Activated CD8-positive, alpha-beta memory T cell treated with anti-CD3 and anti-CD28 coated beads for 24 hours (primary cell): ENCODE results near the gene CARS2.
A peak's percentile ranks its signal among the peaks of the same experiment; 100 is the strongest.
"Not testable (repeated sequence)": the region's sequence is repeated elsewhere in the genome, so short reads cannot be mapped to it uniquely, and the experiment has no call there.

Experiments
- DNase-seq: peaks from one replicate; pipeline ENCODE4 v3.0.0-alpha.2; 2020

The CARS2 gene

GRCh38 chr13:110705356-110705825 lies 525 bp downstream of the CARS2 start:
- no peak for DNase-seq

- peak; percentile 47 for DNase-seq
These were observed 3.1 kb downstream of the CARS2 start for GRCh38 chr13:110702591-110703526.

- DNase-seq: no peak
These were observed 3.8 kb downstream of the CARS2 start for GRCh38 chr13:110702089-110702488.

GRCh38 chr13:110701061-110701460 lies 4.9 kb downstream of the CARS2 start:
- not testable (repeated sequence) for DNase-seq

- no peak for DNase-seq
These were observed 5.3 kb downstream of the CARS2 start for GRCh38 chr13:110700641-110701040.

GRCh38 chr13:110700186-110700585 lies 5.7 kb downstream of the CARS2 start:
- no peak for DNase-seq

GRCh38 chr13:110699148-110700145 lies 6.5 kb downstream of the CARS2 start:
- peak; percentile 47 for DNase-seq

GRCh38 chr13:110698689-110699088 lies 7.2 kb downstream of the CARS2 start:
- DNase-seq: no peak

- DNase-seq: no peak
These were observed 8.1 kb downstream of the CARS2 start for GRCh38 chr13:110697842-110698241.

- peak; percentile 43 for DNase-seq
These were observed 9.1 kb downstream of the CARS2 start for GRCh38 chr13:110696776-110697175.

- DNase-seq: not testable (repeated sequence)
These were observed 10.1 kb downstream of the CARS2 start for GRCh38 chr13:110695774-110696173.

- peak; percentile 53 for DNase-seq
These were observed 15.4 kb downstream of the CARS2 start for GRCh38 chr13:110690516-110690915.

- peak; percentile 42 for DNase-seq
These were observed 16.2 kb downstream of the CARS2 start for GRCh38 chr13:110689711-110690110.

GRCh38 chr13:110689041-110689440 lies 16.9 kb downstream of the CARS2 start:
- DNase-seq: peak; percentile 41

- DNase-seq: peak; percentile 28
These were observed 18.2 kb downstream of the CARS2 start for GRCh38 chr13:110687736-110688135.

- DNase-seq: no peak
These were observed 20.5 kb downstream of the CARS2 start for GRCh38 chr13:110685305-110686020.

- no peak for DNase-seq
These were observed 21.4 kb downstream of the CARS2 start for GRCh38 chr13:110684388-110685056.

GRCh38 chr13:110683921-110684320 lies 22.0 kb downstream of the CARS2 start:
- DNase-seq: no peak

- DNase-seq: no peak
These were observed 22.6 kb downstream of the CARS2 start for GRCh38 chr13:110683203-110683883.

- DNase-seq: no peak
These were observed 23.2 kb downstream of the CARS2 start for GRCh38 chr13:110682746-110683145.

- no peak for DNase-seq
These were observed 23.9 kb downstream of the CARS2 start for GRCh38 chr13:110681868-110682550.
